Dendritic cell treated with granulocyte-macrophage colony-stimulating factor and Interleukin-4, amounts not matched to agents 40 ng/mL and 50 ng/mL, for 4 days (primary cell): ENCODE measurements around the gene TRAF2.
A peak's percentile ranks its signal among the peaks of the same experiment; 100 is the strongest.

Experiments used
- H3K27ac Mint-ChIP-seq: one replicate; pipeline ENCODE4 v1.8.0; 2022; ENCODE audit warnings: mild to moderate bottlenecking, mixed read lengths
- H3K27me3 Mint-ChIP-seq: one replicate; pipeline ENCODE4 v1.8.0; 2022; ENCODE audit warnings: mild to moderate bottlenecking, mixed read lengths
- H3K36me3 Mint-ChIP-seq: one replicate; pipeline ENCODE4 v1.8.0; 2022; ENCODE audit warnings: low read depth, mixed read lengths
- H3K4me1 Mint-ChIP-seq: one replicate; pipeline ENCODE4 v1.8.0; 2022; ENCODE audit warnings: low read depth, mixed read lengths
- H3K4me3 Mint-ChIP-seq: one replicate; pipeline ENCODE4 v1.8.0; 2022; ENCODE audit warnings: mild to moderate bottlenecking, moderate library complexity, mixed read lengths
- H3K9me3 Mint-ChIP-seq: one replicate; pipeline ENCODE4 v1.8.0; 2022; ENCODE audit warnings: mixed read lengths
- intact Hi-C: fragments of 100-400 bp; cut with micrococcal nuclease; formaldehyde crosslinking; loops from one replicate; pipeline ENCODE4 v1.15.0; 2022

The TRAF2 gene

GRCh38 chr9:136958898-136959850 is 72.9 kb downstream of the TRAF2 start:
- Mint-ChIP-seq H3K4me1 (peaks cover 1% of the 10 kb centered on the region), H3K4me3 (no peak overlapping the region), H3K27me3 (peaks cover 16% of the 10 kb centered on the region), H3K27ac (no peak overlapping the region), H3K9me3 (peaks cover 10% of the 10 kb centered on the region), H3K36me3 (no peaks in the 10 kb centered on the region)
- intact Hi-C loops: no loop called here

GRCh38 chr9:136960212-136960937 is 74.1 kb downstream of the TRAF2 start:
- intact Hi-C loops: no loop called here
- Mint-ChIP-seq H3K9me3 (peaks cover 10% of the 10 kb centered on the region), H3K27ac (no peak overlapping the region), H3K36me3 (no peaks in the 10 kb centered on the region), H3K4me3 (no peak overlapping the region), H3K4me1 (peaks cover 8% of the 10 kb centered on the region), H3K27me3 (peaks cover 11% of the 10 kb centered on the region)

GRCh38 chr9:136960938-136961275 is 74.6 kb downstream of the TRAF2 start:
- Mint-ChIP-seq H3K27ac (no peak overlapping the region), H3K4me1 (peaks cover 12% of the 10 kb centered on the region), H3K36me3 (no peaks in the 10 kb centered on the region), H3K9me3 (peaks cover 10% of the 10 kb centered on the region), H3K4me3 (no peak overlapping the region), H3K27me3 (peaks cover 14% of the 10 kb centered on the region)
- intact Hi-C loops: no loop called here

GRCh38 chr9:136961279-136962065 is 75.2 kb downstream of the TRAF2 start:
- no peaks in the 10 kb centered on the region for H3K36me3 Mint-ChIP-seq
- H3K9me3 Mint-ChIP-seq: peaks cover 6% of the 10 kb centered on the region
- H3K27me3 Mint-ChIP-seq: peaks cover 20% of the 10 kb centered on the region
- no peak overlapping the region for H3K4me3 Mint-ChIP-seq
- no peak overlapping the region for H3K27ac Mint-ChIP-seq
- peaks cover 18% of the 10 kb centered on the region for H3K4me1 Mint-ChIP-seq
- intact Hi-C loops: no loop called here

GRCh38 chr9:136962163-136962562 is 75.8 kb downstream of the TRAF2 start:
- H3K27me3 Mint-ChIP-seq: peaks cover 25% of the 10 kb centered on the region

GRCh38 chr9:136962701-136963248 is 76.5 kb downstream of the TRAF2 start:
- H3K4me3 Mint-ChIP-seq: no peak overlapping the region
- no peaks in the 10 kb centered on the region for H3K9me3 Mint-ChIP-seq
- peaks cover 26% of the 10 kb centered on the region for H3K27me3 Mint-ChIP-seq
- H3K27ac Mint-ChIP-seq: peak overlapping the region; percentile 28
- H3K36me3 Mint-ChIP-seq: no peaks in the 10 kb centered on the region
- intact Hi-C loops: no loop called here
- H3K4me1 Mint-ChIP-seq: peaks cover 20% of the 10 kb centered on the region

More at GRCh38 chr9:136962163-136962562, 75.8 kb downstream of the TRAF2 start:
- Mint-ChIP-seq H3K36me3 (no peaks in the 10 kb centered on the region), H3K4me3 (no peak overlapping the region), H3K27ac (no peak overlapping the region), H3K4me1 (peaks cover 20% of the 10 kb centered on the region), H3K9me3 (no peaks in the 10 kb centered on the region)
- intact Hi-C loops: no loop called here

GRCh38 chr9:136963341-136963740 is 77.0 kb downstream of the TRAF2 start:
- Mint-ChIP-seq H3K36me3 (no peaks in the 10 kb centered on the region), H3K9me3 (no peaks in the 10 kb centered on the region), H3K4me3 (no peak overlapping the region), H3K27me3 (peaks cover 24% of the 10 kb centered on the region), H3K27ac (peak overlapping the region; percentile 28), H3K4me1 (peaks cover 20% of the 10 kb centered on the region)
- intact Hi-C loops: no loop called here

GRCh38 chr9:136963751-136964150 is 77.4 kb downstream of the TRAF2 start:
- Mint-ChIP-seq H3K36me3 (no peaks in the 10 kb centered on the region), H3K4me1 (peaks cover 20% of the 10 kb centered on the region), H3K4me3 (no peak overlapping the region), H3K27ac (peak overlapping the region; percentile 28), H3K27me3 (peaks cover 26% of the 10 kb centered on the region), H3K9me3 (no peaks in the 10 kb centered on the region)
- intact Hi-C loops: no loop called here

- Mint-ChIP-seq H3K4me1 (peaks cover 20% of the 10 kb centered on the region), H3K4me3 (no peak overlapping the region), H3K27ac (peak overlapping the region; percentile 35), H3K27me3 (peaks cover 29% of the 10 kb centered on the region), H3K36me3 (no peaks in the 10 kb centered on the region), H3K9me3 (no peaks in the 10 kb centered on the region)
- intact Hi-C loops: no loop called here
These were observed 77.9 kb downstream of the TRAF2 start for GRCh38 chr9:136964171-136964689.

GRCh38 chr9:136964833-136965422 is 78.6 kb downstream of the TRAF2 start:
- no peak overlapping the region for H3K4me3 Mint-ChIP-seq
- no peaks in the 10 kb centered on the region for H3K9me3 Mint-ChIP-seq
- intact Hi-C loops: no loop called here
- H3K27me3 Mint-ChIP-seq: peaks cover 30% of the 10 kb centered on the region
- H3K36me3 Mint-ChIP-seq: no peaks in the 10 kb centered on the region
- peaks cover 20% of the 10 kb centered on the region for H3K4me1 Mint-ChIP-seq
- peak overlapping the region; percentile 35 for H3K27ac Mint-ChIP-seq

- Mint-ChIP-seq H3K4me1 (peaks cover 20% of the 10 kb centered on the region), H3K27me3 (peaks cover 37% of the 10 kb centered on the region), H3K36me3 (no peaks in the 10 kb centered on the region), H3K27ac (peak overlapping the region; percentile 68), H3K9me3 (no peaks in the 10 kb centered on the region), H3K4me3 (no peak overlapping the region)
- intact Hi-C loops: no loop called here
These were observed 79.6 kb downstream of the TRAF2 start for GRCh38 chr9:136965771-136966484.

GRCh38 chr9:136968333-136969127 is 82.2 kb downstream of the TRAF2 start:
- intact Hi-C loops: no loop called here
- Mint-ChIP-seq H3K9me3 (no peaks in the 10 kb centered on the region), H3K27ac (no peak overlapping the region), H3K27me3 (peaks cover 41% of the 10 kb centered on the region), H3K4me3 (no peak overlapping the region), H3K36me3 (no peaks in the 10 kb centered on the region), H3K4me1 (peaks cover 20% of the 10 kb centered on the region)
